Measurements from ENCODE around the gene NEK1. TPM values are rescaled to one million over a fixed set of nuclear protein-coding genes. Genes with fewer than 3 reads are reported as not detected.

Gene NEK1
- total RNA-seq, 2 experiments from 2014 or later = 15.7 to 16.7 TPM

DNA sequence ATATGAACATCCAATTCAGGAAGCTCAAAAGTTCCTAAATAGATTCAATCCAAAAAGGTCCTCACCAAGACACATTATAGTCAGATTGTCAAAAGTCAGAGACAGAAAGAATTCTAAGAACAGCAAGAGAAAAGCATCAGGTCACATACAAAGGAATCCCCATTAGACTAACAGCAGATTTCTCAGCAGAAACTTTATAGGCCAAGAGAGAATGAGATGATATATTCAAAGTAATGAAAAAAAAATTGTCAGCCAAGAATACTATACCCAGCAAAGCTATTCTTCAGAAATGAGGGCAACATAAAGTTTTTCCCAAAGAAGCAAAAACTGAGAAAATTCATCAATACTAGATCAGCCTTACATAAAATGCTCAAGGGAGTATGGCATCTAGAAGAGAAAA lies 235.0 kb downstream of the NEK1 start:
- no peaks in the 10 kb centered on the region for H3K36me3 Mint-ChIP-seq (ENCODE audit: low read depth)
- H3K9me3 Mint-ChIP-seq (ENCODE audit: insufficient read depth) = peaks cover 11% of the 10 kb centered on the region
- no peaks in the 10 kb centered on the region for H3K4me1 Mint-ChIP-seq (ENCODE audit: low read depth)
- peaks cover 5% of the 10 kb centered on the region for H3K27me3 Mint-ChIP-seq (ENCODE audit: low read depth)
- ATAC-seq (no peak), DNase-seq (no peak)
- no peak overlapping the region for H3K4me3 Mint-ChIP-seq
- H3K27ac Mint-ChIP-seq = no peak overlapping the region
- ChIA-PET POLR2A (no interaction called here), CTCF (no interaction called here)

DNA sequence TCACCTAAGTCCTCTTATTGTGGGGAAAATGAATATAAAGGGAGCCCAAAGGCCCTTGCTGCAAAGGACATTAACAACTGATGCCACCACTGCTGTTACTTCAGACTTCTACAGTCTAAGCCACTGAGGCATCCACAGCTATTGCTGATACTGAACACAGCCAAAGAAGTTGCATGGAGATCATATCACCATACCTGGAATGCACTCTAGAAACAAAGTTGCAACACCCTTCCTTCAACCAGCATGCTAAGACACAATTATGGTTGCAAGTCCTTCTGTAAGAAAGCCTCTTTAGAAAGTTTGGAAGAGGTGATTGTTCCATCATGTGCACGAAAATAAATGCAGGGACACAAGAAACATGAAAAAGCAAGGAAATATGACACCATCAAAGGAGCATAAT lies 236.0 kb downstream of the NEK1 start:
- Mint-ChIP-seq H3K9me3 (ENCODE audit: insufficient read depth) (peaks cover 11% of the 10 kb centered on the region), H3K4me1 (ENCODE audit: low read depth) (no peaks in the 10 kb centered on the region), H3K4me3 (no peak overlapping the region), H3K36me3 (ENCODE audit: low read depth) (no peaks in the 10 kb centered on the region), H3K27me3 (ENCODE audit: low read depth) (peaks cover 5% of the 10 kb centered on the region), H3K27ac (no peak overlapping the region)
- no peak for ATAC-seq
- no peak for DNase-seq
- ChIA-PET POLR2A (no interaction called here), CTCF (no interaction called here)

- Mint-ChIP-seq H3K27ac (no peak overlapping the region), H3K9me3 (ENCODE audit: insufficient read depth) (peaks cover 11% of the 10 kb centered on the region), H3K27me3 (ENCODE audit: low read depth) (no peaks in the 10 kb centered on the region), H3K36me3 (ENCODE audit: low read depth) (no peaks in the 10 kb centered on the region), H3K4me3 (no peak overlapping the region), H3K4me1 (ENCODE audit: low read depth) (no peaks in the 10 kb centered on the region)
- ATAC-seq (no peak), DNase-seq (no peak)
- ChIA-PET POLR2A (no interaction called here), CTCF (no interaction called here)
Measured at GRCh38 chr4:169372791-169373190, 239.6 kb downstream of the NEK1 start.

DNA sequence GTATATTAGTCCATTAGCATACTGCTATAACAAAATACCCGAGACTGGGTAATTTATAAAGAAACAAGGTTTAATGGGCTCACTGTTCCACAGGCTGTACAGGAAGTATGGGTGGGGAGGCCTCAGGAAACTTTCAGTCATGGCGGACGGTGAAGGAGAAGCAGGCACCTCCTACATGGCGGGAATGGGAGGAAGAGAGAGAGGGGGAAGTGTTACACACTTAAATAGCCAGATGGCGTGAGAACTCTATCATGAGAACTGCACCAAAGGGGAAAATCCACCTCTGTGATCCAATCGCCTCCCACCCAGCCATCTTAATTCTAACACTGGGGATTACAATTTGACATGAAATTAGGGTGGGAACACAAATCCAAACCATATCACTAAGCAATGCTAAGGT lies 242.7 kb downstream of the NEK1 start:
- CTCF ChIA-PET = no interaction called here
- Mint-ChIP-seq H3K9me3 (ENCODE audit: insufficient read depth) (no peaks in the 10 kb centered on the region), H3K4me1 (ENCODE audit: low read depth) (no peaks in the 10 kb centered on the region), H3K4me3 (no peak overlapping the region), H3K36me3 (ENCODE audit: low read depth) (no peaks in the 10 kb centered on the region), H3K27me3 (ENCODE audit: low read depth) (no peaks in the 10 kb centered on the region), H3K27ac (no peak overlapping the region)
- POLR2A ChIA-PET = no interaction called here
- DNase-seq (no peak), ATAC-seq (no peak)

DNA sequence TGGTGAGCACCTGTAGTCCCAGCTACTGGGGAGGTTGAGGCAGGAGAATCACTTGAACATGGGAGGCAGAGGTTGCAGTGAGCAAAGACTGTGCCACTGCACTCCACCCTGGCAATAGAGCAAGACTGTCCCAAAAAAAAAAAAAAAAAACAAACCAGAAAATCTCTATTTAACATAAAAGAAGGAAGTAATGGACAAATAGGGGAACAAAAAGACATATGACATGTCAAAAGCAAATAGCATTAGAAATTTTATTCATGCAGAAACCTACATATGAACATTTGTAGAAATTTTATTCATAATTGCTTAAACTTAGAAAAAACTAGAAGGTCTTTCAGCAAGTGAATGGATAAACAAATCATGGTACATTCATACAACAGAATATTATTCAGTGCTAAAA lies 244.6 kb downstream of the NEK1 start:
- no peak for DNase-seq
- POLR2A ChIA-PET = no interaction called here
- no peak for ATAC-seq
- Mint-ChIP-seq H3K27ac (no peak overlapping the region), H3K36me3 (ENCODE audit: low read depth) (no peaks in the 10 kb centered on the region), H3K27me3 (ENCODE audit: low read depth) (no peaks in the 10 kb centered on the region), H3K4me3 (no peak overlapping the region), H3K4me1 (ENCODE audit: low read depth) (no peaks in the 10 kb centered on the region), H3K9me3 (ENCODE audit: insufficient read depth) (no peaks in the 10 kb centered on the region)
- CTCF ChIA-PET = interaction anchor here (1.7 kb wide), 1 partner anchor 118 kb away, joined by 5 read pairs; no protein-coding TSS in a partner anchor

- no peak overlapping the region for H3K4me3 Mint-ChIP-seq
- no peak for ATAC-seq
- POLR2A ChIA-PET = no interaction called here
Measured at GRCh38 chr4:169366821-169367220, 245.6 kb downstream of the NEK1 start.

GRCh38 chr4:169362607-169363006 lies 249.8 kb downstream of the NEK1 start:
- Mint-ChIP-seq H3K9me3 (ENCODE audit: insufficient read depth) (no peaks in the 10 kb centered on the region), H3K4me3 (no peak overlapping the region), H3K36me3 (ENCODE audit: low read depth) (no peaks in the 10 kb centered on the region), H3K27ac (no peak overlapping the region), H3K27me3 (ENCODE audit: low read depth) (peaks cover 5% of the 10 kb centered on the region), H3K4me1 (ENCODE audit: low read depth) (no peaks in the 10 kb centered on the region)
- CTCF ChIA-PET = no interaction called here
- no peak for ATAC-seq
- no peak for DNase-seq
- POLR2A ChIA-PET = no interaction called here

More at GRCh38 chr4:169366821-169367220, 245.6 kb downstream of the NEK1 start:
- no peak overlapping the region for H3K27ac Mint-ChIP-seq
- CTCF ChIA-PET = no interaction called here
- H3K27me3 Mint-ChIP-seq (ENCODE audit: low read depth) = peaks cover 2% of the 10 kb centered on the region
- H3K4me1 Mint-ChIP-seq (ENCODE audit: low read depth) = no peaks in the 10 kb centered on the region
- H3K36me3 Mint-ChIP-seq (ENCODE audit: low read depth) = no peaks in the 10 kb centered on the region
- no peak for DNase-seq
- H3K9me3 Mint-ChIP-seq (ENCODE audit: insufficient read depth) = no peaks in the 10 kb centered on the region

DNA sequence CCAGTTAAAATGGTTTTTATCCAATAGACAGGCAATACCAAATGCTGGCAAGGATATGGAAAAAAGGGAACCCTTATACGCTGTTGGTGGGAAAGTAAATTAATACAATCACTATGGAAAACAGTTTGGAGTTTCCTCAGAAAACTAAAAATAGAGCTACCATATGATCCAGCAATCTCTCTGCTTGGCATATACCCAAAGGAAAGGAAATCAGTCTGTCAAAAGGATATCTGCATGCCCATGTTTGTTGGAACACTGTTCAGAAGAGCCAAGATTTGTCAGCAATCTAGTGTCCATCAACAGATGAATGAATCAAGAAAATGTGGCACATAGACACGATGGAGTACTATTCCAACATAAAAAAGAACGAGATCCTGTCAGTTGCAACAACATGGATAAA lies 250.6 kb downstream of the NEK1 start:
- Mint-ChIP-seq H3K4me1 (ENCODE audit: low read depth) (no peaks in the 10 kb centered on the region), H3K9me3 (ENCODE audit: insufficient read depth) (no peaks in the 10 kb centered on the region), H3K27ac (no peak overlapping the region), H3K36me3 (ENCODE audit: low read depth) (no peaks in the 10 kb centered on the region), H3K27me3 (ENCODE audit: low read depth) (peaks cover 5% of the 10 kb centered on the region), H3K4me3 (no peak overlapping the region)
- CTCF ChIA-PET = no interaction called here
- no peak for ATAC-seq
- DNase-seq = no peak
- POLR2A ChIA-PET = no interaction called here

- no peaks in the 10 kb centered on the region for H3K4me1 Mint-ChIP-seq (ENCODE audit: low read depth)
- H3K27ac Mint-ChIP-seq = no peak overlapping the region
- no peaks in the 10 kb centered on the region for H3K9me3 Mint-ChIP-seq (ENCODE audit: insufficient read depth)
- ChIA-PET CTCF (no interaction called here), POLR2A (no interaction called here)
- H3K36me3 Mint-ChIP-seq (ENCODE audit: low read depth) = no peaks in the 10 kb centered on the region
- DNase-seq = no peak
- no peak overlapping the region for H3K4me3 Mint-ChIP-seq
- no peak for ATAC-seq
- peaks cover 5% of the 10 kb centered on the region for H3K27me3 Mint-ChIP-seq (ENCODE audit: low read depth)
Measured at GRCh38 chr4:169359961-169360360, 252.4 kb downstream of the NEK1 start.

DNA sequence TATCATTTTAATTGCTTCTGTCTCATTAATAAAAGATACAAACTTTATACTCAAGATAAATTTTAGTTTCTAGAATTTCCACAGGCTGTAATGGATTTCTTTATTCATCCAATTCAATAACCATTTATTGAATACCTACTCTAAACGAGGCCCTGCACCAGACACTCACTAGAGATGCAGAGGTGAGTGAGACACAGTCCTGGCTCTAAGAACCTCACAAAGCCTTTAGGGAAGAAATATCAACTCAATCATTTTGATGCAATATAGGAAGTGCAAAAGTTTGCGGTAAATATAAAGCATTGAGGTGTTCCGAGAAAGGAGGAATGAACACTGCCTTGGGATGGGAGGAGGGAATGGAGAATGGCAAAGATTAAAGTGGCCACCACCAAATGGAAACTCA lies 260.0 kb downstream of the NEK1 start:
- no peaks in the 10 kb centered on the region for H3K27me3 Mint-ChIP-seq (ENCODE audit: low read depth)
- ATAC-seq = no peak
- ChIA-PET POLR2A (no interaction called here), CTCF (no interaction called here)
- no peaks in the 10 kb centered on the region for H3K36me3 Mint-ChIP-seq (ENCODE audit: low read depth)
- H3K9me3 Mint-ChIP-seq (ENCODE audit: insufficient read depth) = no peaks in the 10 kb centered on the region
- H3K27ac Mint-ChIP-seq = no peak overlapping the region
- H3K4me3 Mint-ChIP-seq = no peak overlapping the region
- DNase-seq = no peak
- H3K4me1 Mint-ChIP-seq (ENCODE audit: low read depth) = no peaks in the 10 kb centered on the region

DNA sequence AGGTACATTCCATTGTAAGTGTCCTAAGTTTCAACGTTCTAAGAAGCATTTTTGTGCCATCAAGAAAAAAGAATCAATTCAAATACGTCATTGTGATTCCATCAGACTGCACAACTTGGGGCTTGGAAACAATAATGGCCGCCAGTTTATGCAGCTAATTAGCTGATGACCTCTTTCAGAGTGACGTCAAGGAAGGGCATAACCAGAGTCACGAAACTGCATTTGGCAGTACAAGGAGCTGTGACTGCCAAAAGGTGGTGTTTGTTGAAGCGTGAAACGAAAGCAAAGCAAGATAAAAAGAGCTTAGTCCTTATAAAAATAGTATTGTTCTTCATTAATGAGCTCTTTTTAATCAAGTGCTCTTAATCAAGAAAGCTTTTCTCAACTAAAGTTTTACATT lies 260.5 kb downstream of the NEK1 start:
- no peak overlapping the region for H3K27ac Mint-ChIP-seq
- H3K36me3 Mint-ChIP-seq (ENCODE audit: low read depth) = no peaks in the 10 kb centered on the region
- no peak for DNase-seq
- no peak overlapping the region for H3K4me3 Mint-ChIP-seq
- H3K9me3 Mint-ChIP-seq (ENCODE audit: insufficient read depth) = no peaks in the 10 kb centered on the region
- no peaks in the 10 kb centered on the region for H3K4me1 Mint-ChIP-seq (ENCODE audit: low read depth)
- no peak for ATAC-seq
- CTCF ChIA-PET = no interaction called here
- H3K27me3 Mint-ChIP-seq (ENCODE audit: low read depth) = no peaks in the 10 kb centered on the region
- POLR2A ChIA-PET = no interaction called here

- no peaks in the 10 kb centered on the region for H3K9me3 Mint-ChIP-seq (ENCODE audit: insufficient read depth)
- no peaks in the 10 kb centered on the region for H3K4me1 Mint-ChIP-seq (ENCODE audit: low read depth)
- POLR2A ChIA-PET = no interaction called here
- H3K27me3 Mint-ChIP-seq (ENCODE audit: low read depth) = no peaks in the 10 kb centered on the region
- DNase-seq = no peak
- no peak overlapping the region for H3K4me3 Mint-ChIP-seq
- no peak overlapping the region for H3K27ac Mint-ChIP-seq
- ATAC-seq = no peak
- CTCF ChIA-PET = no interaction called here
- H3K36me3 Mint-ChIP-seq (ENCODE audit: low read depth) = no peaks in the 10 kb centered on the region
Measured at GRCh38 chr4:169348541-169348940, 263.8 kb downstream of the NEK1 start.

DNA sequence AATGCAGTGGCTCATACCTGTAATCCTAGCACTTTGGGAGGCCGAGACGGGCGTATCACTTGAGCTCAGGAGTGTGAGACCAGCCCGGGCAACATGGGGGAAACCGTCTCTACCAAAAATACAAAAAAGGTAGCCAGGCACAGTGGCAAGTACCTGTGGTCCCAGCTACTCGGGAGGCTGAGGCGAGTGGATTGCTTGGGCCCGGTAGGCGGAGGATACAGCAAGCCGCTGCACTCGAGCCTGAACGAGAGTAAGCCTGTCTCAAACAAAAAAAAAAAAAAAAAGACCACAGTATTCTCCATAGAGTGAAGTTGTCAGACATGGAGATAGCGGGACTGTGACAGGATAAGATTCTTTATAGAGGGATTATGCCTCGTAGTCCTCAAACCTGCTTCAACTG lies 265.5 kb downstream of the NEK1 start:
- DNase-seq = no peak
- no peak for ATAC-seq

More for the DNA sequence above, 265.5 kb downstream of the NEK1 start:
- no peaks in the 10 kb centered on the region for H3K36me3 Mint-ChIP-seq (ENCODE audit: low read depth)
- H3K27ac Mint-ChIP-seq = no peak overlapping the region
- CTCF ChIA-PET = no interaction called here
- no peaks in the 10 kb centered on the region for H3K4me1 Mint-ChIP-seq (ENCODE audit: low read depth)
- POLR2A ChIA-PET = no interaction called here
- H3K4me3 Mint-ChIP-seq = no peak overlapping the region
- no peaks in the 10 kb centered on the region for H3K9me3 Mint-ChIP-seq (ENCODE audit: insufficient read depth)
- H3K27me3 Mint-ChIP-seq (ENCODE audit: low read depth) = no peaks in the 10 kb centered on the region
